Psoas muscle (tissue), 8 donors: ENCODE measurements around the gene CCDC187. TPM values are rescaled to one million over a fixed set of nuclear protein-coding genes. Genes with fewer than 3 reads are reported as not detected.

Experiments used
- ATAC-seq, 4 donors: fragments of 200-7000 bp; cut with Tn5 transposase; one replicate each; pipeline ENCODE4 v1.9.1; 2020; ENCODE audit warnings: moderate library complexity in 3 of 4, mild to moderate bottlenecking in 2 of 4
- DNase-seq, 2 donors: peaks; one replicate each; pipeline ENCODE4 v3.0.0-alpha.2; 2020
- H3K27ac ChIP-seq: fragments of 200-600 bp; one replicate; pipeline ENCODE4 v1.8.0; 2022
- H3K27me3 ChIP-seq, 3 donors: fragments of 200-600 bp in 1 of 3; one replicate each; pipeline versions ENCODE4 v1.6.1 to v1.8.0; 2013 to 2022; ENCODE audit warnings: low read length in 2 of 3, mild to moderate bottlenecking in 2 of 3, moderate library complexity in 1 of 3; ENCODE audit not compliant: insufficient read depth in 3 of 3
- H3K36me3 ChIP-seq, 2 donors: fragments of 200-600 bp in 1 of 2; one replicate each; pipeline versions ENCODE4 v1.6.1 to v1.8.0; 2013 to 2022; ENCODE audit warnings: low read depth in 1 of 2, mild to moderate bottlenecking in 1 of 2, moderate library complexity in 1 of 2; ENCODE audit not compliant: insufficient read depth in 1 of 2
- H3K4me1 ChIP-seq: fragments of 200-600 bp; one replicate; pipeline ENCODE4 v1.8.0; 2022
- H3K4me3 ChIP-seq: fragments of 200-600 bp; one replicate; pipeline ENCODE4 v1.8.0; 2022; ENCODE audit warnings: mild to moderate bottlenecking
- H3K9me3 ChIP-seq: fragments of 200-600 bp; one replicate; pipeline ENCODE4 v1.8.0; 2022
- CTCF ChIP-seq: fragments of 200-600 bp; IDR thresholded peaks from one replicate; pipeline ENCODE4 v1.8.0; 2022; ENCODE audit warnings: antibody characterized with exemption
- WGBS, 3 donors: extraction: QIAGEN DNeasy Blood & Tissue Kit; methylation state at CpG; one replicate each; pipeline versions ENCODE4 v1.1.6 to v1.1.7; 2013; 5-methylcytosine and 5-hydroxymethylcytosine counted together
- intact Hi-C, 2 donors: fragments of 100-400 bp; cut with DNase I; formaldehyde crosslinking; loops; one replicate each; pipeline versions ENCODE4 v1.11.0 to v1.14.2; 2022
- polyA plus RNA-seq, 3 donors: library from polyadenylated mRNA; stranded (reverse); fragments of 200-250 nt; gene quantifications; one replicate each; pipeline ENCODE4 v1.2.3, GENCODE V29; 2013
- total RNA-seq, 4 donors: library from RNA; stranded (reverse); fragmentation: NEBNext Ultra II Directional in 2 of 4; extraction: Animal tissue kit (Norgen Biotek cat#: 25700) in 2 of 4; gene quantifications; one replicate each; pipeline versions ENCODE4 v1.2.1 to v1.2.4, GENCODE V29; 2021 to 2023
- donor health status: healthy with polysubstance abuse.
- donor health status: DM: no; HTN: no; CAD: no; lungs with moderate emphysema.
- donor health status: Bipolar disorder and iron deficiency.
- donor health status: healthy.
- donor health status: DM: yes; HTN: yes; CAD: no.
- donor health status: DM: no; HTN: no; CAD: no.
- donor health status: DM: no; HTN: no; CAD: no.
- donor health status: DM: yes; HTN: yes; CAD: no.

Gene CCDC187
- total and polyA plus RNA-seq, 7 donors = not detected

DNA sequence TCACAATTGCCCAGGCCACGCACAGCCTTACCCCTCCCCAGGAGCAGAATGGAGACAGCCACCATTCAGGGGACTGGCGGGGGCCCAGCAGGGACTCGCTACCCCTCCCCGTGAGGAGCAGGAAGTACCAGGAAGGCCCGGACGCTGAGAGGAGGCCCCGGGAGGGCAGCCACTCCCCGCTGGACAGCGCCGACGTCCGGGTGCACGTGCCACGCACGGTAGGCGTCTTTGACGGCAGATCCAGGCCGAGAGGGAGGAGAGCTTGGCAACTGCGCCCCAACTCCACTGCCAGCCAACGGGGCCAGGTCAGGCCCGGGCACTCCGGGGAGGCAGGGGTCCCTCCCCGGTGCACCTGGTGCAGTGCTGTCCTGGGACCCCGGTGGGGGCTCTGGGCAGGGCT, 45.7 kb upstream of the CCDC187 start:
- Histone ChIP-seq H3K36me3 (no peaks in the 10 kb centered on the region), H3K27me3 (peaks cover 0 to 51% (median 4%) of the 10 kb centered on the region in 3 donors), H3K27ac (no peak overlapping the region), H3K9me3 (no peaks in the 10 kb centered on the region), H3K4me3 (no peak overlapping the region), H3K4me1 (no peaks in the 10 kb centered on the region)
- 58 to 72% (median 60%) methylated on average over 19 to 24 of the region's 24 CpGs for WGBS, 3 donors
- TF ChIP-seq CTCF = no peak
- ATAC-seq (no peak), DNase-seq (no peak)
- intact Hi-C loops = no loop called here

DNA sequence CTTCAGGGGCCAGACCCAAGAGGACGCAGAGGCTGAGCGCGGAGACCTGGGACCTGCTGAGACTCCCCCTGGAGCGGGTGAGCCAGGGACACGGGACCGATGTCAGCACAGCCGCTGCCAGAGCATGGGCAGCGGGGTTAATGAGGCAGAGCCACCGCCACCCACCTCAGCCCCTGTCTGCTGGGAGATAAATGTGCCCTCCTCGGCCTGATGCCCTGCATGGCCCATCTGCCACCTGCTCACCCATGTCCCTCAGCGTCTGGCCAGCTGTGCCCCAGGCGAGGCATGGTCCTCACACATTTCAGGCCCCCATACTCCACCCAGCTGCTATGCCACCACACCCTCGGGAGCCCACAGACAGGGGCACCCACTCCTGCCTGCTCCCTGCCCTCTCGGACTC, 44.8 kb upstream of the CCDC187 start:
- DNase-seq (no peak), ATAC-seq (no peak)
- peaks cover 0 to 57% (median 6%) of the 10 kb centered on the region in 3 donors for H3K27me3 ChIP-seq
- no peak overlapping the region for H3K4me3 ChIP-seq
- no peaks in the 10 kb centered on the region for H3K36me3 ChIP-seq
- no peak overlapping the region for H3K27ac ChIP-seq
- no peak for TF ChIP-seq CTCF
- intact Hi-C loops = no loop called here
- H3K9me3 ChIP-seq = no peaks in the 10 kb centered on the region
- WGBS, 3 donors = 48 to 66% (median 50%) methylated on average over 10 to 14 of the region's 14 CpGs
- H3K4me1 ChIP-seq = no peaks in the 10 kb centered on the region

- Histone ChIP-seq H3K36me3 (no peaks in the 10 kb centered on the region), H3K9me3 (no peaks in the 10 kb centered on the region), H3K4me3 (no peak overlapping the region), H3K4me1 (no peaks in the 10 kb centered on the region), H3K27me3 (peaks cover 0 to 66% (median 7%) of the 10 kb centered on the region in 3 donors), H3K27ac (no peak overlapping the region)
- ATAC-seq (no peak), DNase-seq (no peak)
- no peak for TF ChIP-seq CTCF
- WGBS, 3 donors = 37 to 54% (median 43%) methylated on average over 32 to 34 of the region's 34 CpGs
- intact Hi-C loops = no loop called here
Measured at GRCh38 chr9:136347472-136348256, 43.8 kb upstream of the CCDC187 start.

DNA sequence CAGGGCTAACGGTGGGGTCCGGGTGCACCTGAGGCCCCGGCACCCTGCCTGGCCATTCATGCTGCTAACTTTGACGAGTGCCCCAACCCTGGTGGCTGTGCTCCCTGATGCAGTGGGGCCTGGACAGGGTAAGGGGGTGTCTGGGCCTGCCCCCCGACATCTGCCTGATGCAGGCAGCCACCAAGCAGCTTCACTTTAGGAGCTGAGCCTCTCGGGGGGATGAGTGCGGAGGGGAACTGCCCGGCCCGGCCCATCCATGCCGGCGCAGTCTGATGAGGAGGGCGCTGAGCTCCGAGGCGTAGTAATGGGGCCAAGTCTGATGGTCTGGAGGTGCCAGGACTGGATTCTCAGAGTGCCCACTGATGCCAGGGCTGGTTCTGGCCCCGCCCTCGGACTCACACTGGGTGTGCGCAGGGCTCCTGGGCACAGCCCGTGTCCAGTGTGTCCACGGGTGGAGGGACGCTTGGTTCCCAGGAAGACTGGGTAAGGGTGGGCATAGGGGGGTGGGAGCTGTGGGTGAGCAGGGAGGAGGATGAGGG, 43.1 kb upstream of the CCDC187 start:
- H3K27ac ChIP-seq = no peak overlapping the region
- H3K27me3 ChIP-seq = peaks cover 0 to 72% (median 11%) of the 10 kb centered on the region in 3 donors
- 38 to 62% (median 39%) methylated on average over 12 to 20 of the region's 20 CpGs for WGBS, 3 donors
- TF ChIP-seq CTCF = no peak
- DNase-seq (no peak), ATAC-seq (no peak)
- H3K9me3 ChIP-seq = no peaks in the 10 kb centered on the region
- H3K4me3 ChIP-seq = no peak overlapping the region
- H3K36me3 ChIP-seq = no peaks in the 10 kb centered on the region
- H3K4me1 ChIP-seq = no peaks in the 10 kb centered on the region
- intact Hi-C loops = no loop called here
